Testis (tissue), 2 donors: ENCODE data around the gene SIGLEC1.

Source experiments
- CTCF ChIP-seq, 3 experiments: fragments of 450-650 bp in 2 of 3; fragments of 200-600 bp in 1 of 3; sonication (generic) in 1 of 3; IDR thresholded peaks; one replicate each; pipeline ENCODE4 v1.5.1; 2016 to 2019; ENCODE audit warnings: antibody characterized with exemption in 3 of 3, mild to moderate bottlenecking in 2 of 3, moderate library complexity in 1 of 3
- POLR2A ChIP-seq: fragments of 450-650 bp; IDR thresholded peaks from one replicate; pipeline ENCODE4 v1.6.1; 2017; ENCODE audit warnings: antibody characterized with exemption, mild to moderate bottlenecking, moderate library complexity

DNA sequence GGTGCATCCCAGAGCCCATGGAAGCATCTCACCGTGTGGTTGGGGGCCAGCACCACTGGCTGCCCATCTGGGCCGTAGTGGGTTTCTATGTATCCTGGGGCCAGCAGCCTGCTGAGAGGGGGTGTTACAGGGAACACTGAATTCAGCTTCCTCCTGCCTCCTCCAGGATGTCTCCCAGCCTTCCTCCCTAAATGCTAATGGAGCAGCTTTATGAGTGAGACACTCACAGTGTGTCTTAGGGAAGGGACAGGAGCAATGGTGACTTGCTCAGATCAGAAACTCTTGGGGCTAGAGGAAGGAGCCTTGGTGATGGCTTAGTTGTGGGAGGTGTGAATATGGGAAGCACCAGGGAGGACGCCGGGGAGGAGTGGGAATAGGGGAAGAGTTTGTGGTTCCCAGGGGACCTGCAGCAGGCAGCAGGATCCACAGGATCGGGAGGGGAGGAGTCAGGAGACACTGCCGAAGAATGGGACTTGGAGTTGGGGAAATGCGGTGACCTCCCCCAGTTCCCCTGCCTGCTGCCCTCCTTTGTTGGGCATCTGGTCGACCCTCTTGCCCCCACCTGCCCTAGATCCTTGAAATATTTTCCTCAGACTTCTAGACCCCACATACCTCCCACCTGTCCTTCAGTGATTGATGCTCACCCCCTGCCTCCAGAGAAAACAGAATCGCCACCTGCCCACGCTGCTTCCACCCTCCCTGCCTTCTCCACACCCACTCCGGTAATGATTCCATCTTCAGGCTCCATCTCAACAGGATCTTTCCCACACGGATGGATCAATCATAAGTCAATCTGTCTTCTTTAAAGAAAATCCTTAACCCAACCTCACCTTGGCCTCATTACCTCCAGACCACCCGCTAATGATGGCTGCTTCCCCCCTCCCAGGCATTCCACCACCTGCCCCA lies 37.2 kb downstream of the SIGLEC1 start:
- no peak for TF ChIP-seq CTCF (IDR thresholded peaks at IDR 0.05)
- TF ChIP-seq POLR2A: no peak
